Measurements from ENCODE around the gene CORO7. TPM values are rescaled to one million over a fixed set of nuclear protein-coding genes. Genes with fewer than 3 reads are reported as not detected.

Gene CORO7
- total RNA-seq, 1 experiment from 2014 or later: 42.1 TPM

GRCh38 chr16:4319454-4320421 lies 96.7 kb downstream of the CORO7 start:
- BruUV-seq (replicated peaks): no TSS peak

GRCh38 chr16:4318967-4319366 lies 97.4 kb downstream of the CORO7 start:
- Histone ChIP-seq H3K27ac (no peak overlapping the region), H3K9me2 (ENCODE audit: insufficient read depth) (no peaks in the 10 kb centered on the region), H3K4me3 (no peak overlapping the region), H3K27me3 (ENCODE audit: insufficient read depth, low read depth) (no peaks in the 10 kb centered on the region), H3K4me2 (no peak overlapping the region), H4K20me1 (ENCODE audit: insufficient read depth) (peaks cover 41% of the 10 kb centered on the region), H2AFZ (no peak overlapping the region), H3K79me2 (ENCODE audit: low read depth) (peaks cover 23% of the 10 kb centered on the region), H3K36me3 (ENCODE audit: low read depth) (no peaks in the 10 kb centered on the region), H3K4me1 (replicated peaks; ENCODE audit: insufficient read depth) (peaks cover 20% of the 10 kb centered on the region), H3F3A (ENCODE audit: insufficient read depth, low read depth) (peaks cover 29% of the 10 kb centered on the region), H3K9me3 (ENCODE audit: insufficient read depth, low read depth) (no peaks in the 10 kb centered on the region)
- no TSS peak for BruUV-seq (replicated peaks)
- CTCF ChIA-PET: interaction anchor here (0.7 kb wide), 1 partner anchor 17 kb away, joined by 5 read pairs; no protein-coding TSS in a partner anchor
- POLR2A ChIA-PET (ENCODE audit: unreplicated experiment): no interaction called here
- no peak for DNase-seq
- intact Hi-C loops (cut with micrococcal nuclease; ENCODE audit: unreplicated experiment): loop anchor here (5.0 kb wide), 1 partner anchor 47 kb away; the partner anchor contains the start of gene TFAP4
- no peak for TF ChIP-seq EZH2 (IDR thresholded peaks at IDR 0.05; ENCODE audit: low read depth)
- TF ChIP-seq, protein P1, sequence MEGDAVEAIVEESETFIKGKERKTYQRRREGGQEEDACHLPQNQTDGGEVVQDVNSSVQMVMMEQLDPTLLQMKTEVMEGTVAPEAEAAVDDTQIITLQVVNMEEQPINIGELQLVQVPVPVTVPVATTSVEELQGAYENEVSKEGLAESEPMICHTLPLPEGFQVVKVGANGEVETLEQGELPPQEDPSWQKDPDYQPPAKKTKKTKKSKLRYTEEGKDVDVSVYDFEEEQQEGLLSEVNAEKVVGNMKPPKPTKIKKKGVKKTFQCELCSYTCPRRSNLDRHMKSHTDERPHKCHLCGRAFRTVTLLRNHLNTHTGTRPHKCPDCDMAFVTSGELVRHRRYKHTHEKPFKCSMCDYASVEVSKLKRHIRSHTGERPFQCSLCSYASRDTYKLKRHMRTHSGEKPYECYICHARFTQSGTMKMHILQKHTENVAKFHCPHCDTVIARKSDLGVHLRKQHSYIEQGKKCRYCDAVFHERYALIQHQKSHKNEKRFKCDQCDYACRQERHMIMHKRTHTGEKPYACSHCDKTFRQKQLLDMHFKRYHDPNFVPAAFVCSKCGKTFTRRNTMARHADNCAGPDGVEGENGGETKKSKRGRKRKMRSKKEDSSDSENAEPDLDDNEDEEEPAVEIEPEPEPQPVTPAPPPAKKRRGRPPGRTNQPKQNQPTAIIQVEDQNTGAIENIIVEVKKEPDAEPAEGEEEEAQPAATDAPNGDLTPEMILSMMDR (conservative IDR thresholded peaks at IDR 0.05): no peak

More at GRCh38 chr16:4319454-4320421, 96.7 kb downstream of the CORO7 start:
- peaks cover 49% of the 10 kb centered on the region for H4K20me1 ChIP-seq (ENCODE audit: insufficient read depth)
- H3K27ac ChIP-seq: no peak overlapping the region
- H3K4me3 ChIP-seq: no peak overlapping the region
- no peak overlapping the region for H2AFZ ChIP-seq
- H3K9me2 ChIP-seq (ENCODE audit: insufficient read depth): no peaks in the 10 kb centered on the region
- no peaks in the 10 kb centered on the region for H3K27me3 ChIP-seq (ENCODE audit: insufficient read depth, low read depth)
- no peak overlapping the region for H3K4me2 ChIP-seq
- no peak for DNase-seq
- no peaks in the 10 kb centered on the region for H3K36me3 ChIP-seq (ENCODE audit: low read depth)
- intact Hi-C loops (cut with micrococcal nuclease; ENCODE audit: unreplicated experiment): loop anchor here (5.0 kb wide), 1 partner anchor 47 kb away; the partner anchor contains the start of gene TFAP4
- H3K9me3 ChIP-seq (ENCODE audit: insufficient read depth, low read depth): no peaks in the 10 kb centered on the region
- CTCF ChIA-PET: no interaction called here
- POLR2A ChIA-PET (ENCODE audit: unreplicated experiment): no interaction called here
- H3K79me2 ChIP-seq (ENCODE audit: low read depth): peaks cover 23% of the 10 kb centered on the region
- TF ChIP-seq, protein P1 (conservative IDR thresholded peaks at IDR 0.05): no peak
- TF ChIP-seq EZH2 (IDR thresholded peaks at IDR 0.05; ENCODE audit: low read depth): no peak
- H3F3A ChIP-seq (ENCODE audit: insufficient read depth, low read depth): peaks cover 22% of the 10 kb centered on the region
- H3K4me1 ChIP-seq (replicated peaks; ENCODE audit: insufficient read depth): peaks cover 17% of the 10 kb centered on the region

DNA sequence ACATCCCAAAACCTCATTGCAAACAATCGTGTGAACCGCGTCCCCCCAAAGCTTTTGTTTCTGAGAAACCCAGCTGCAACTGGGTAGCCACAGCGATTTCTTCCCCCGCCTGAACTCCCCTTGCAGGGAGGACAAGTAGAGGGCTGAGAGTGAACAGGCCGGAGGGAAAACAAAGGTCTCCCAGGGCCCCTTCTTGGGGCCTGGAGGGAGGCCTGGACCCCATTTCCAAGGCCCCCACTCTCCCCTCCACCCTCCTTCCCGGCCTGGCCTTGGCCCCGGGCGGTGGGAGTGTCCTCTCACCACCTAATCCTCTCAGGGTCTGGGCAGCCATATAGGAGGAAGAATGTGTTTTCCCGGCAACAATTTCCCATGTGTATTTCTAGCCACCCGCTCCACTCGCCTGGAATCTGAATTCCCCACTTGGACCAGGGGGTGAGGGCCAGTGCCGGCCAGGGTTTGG lies 97.9 kb downstream of the CORO7 start:
- H3K36me3 ChIP-seq (ENCODE audit: low read depth): no peaks in the 10 kb centered on the region
- no peak for DNase-seq
- H3F3A ChIP-seq (ENCODE audit: insufficient read depth, low read depth): peaks cover 29% of the 10 kb centered on the region
- H4K20me1 ChIP-seq (ENCODE audit: insufficient read depth): peaks cover 39% of the 10 kb centered on the region
- H3K79me2 ChIP-seq (ENCODE audit: low read depth): peaks cover 23% of the 10 kb centered on the region
- CTCF ChIA-PET: interaction anchor here (0.7 kb wide), 1 partner anchor 16 kb away, joined by 5 read pairs; no protein-coding TSS in a partner anchor
- TF ChIP-seq, protein P1 (conservative IDR thresholded peaks at IDR 0.05): no peak
- no peak for TF ChIP-seq EZH2 (IDR thresholded peaks at IDR 0.05; ENCODE audit: low read depth)
- no peak overlapping the region for H3K4me3 ChIP-seq
- H3K9me2 ChIP-seq (ENCODE audit: insufficient read depth): no peaks in the 10 kb centered on the region
- H3K4me2 ChIP-seq: no peak overlapping the region
- POLR2A ChIA-PET (ENCODE audit: unreplicated experiment): no interaction called here
- no peak overlapping the region for H2AFZ ChIP-seq
- intact Hi-C loops (cut with micrococcal nuclease; ENCODE audit: unreplicated experiment): loop anchor here (5.0 kb wide), 1 partner anchor 46 kb away; the partner anchor contains the start of gene TFAP4
- BruUV-seq (replicated peaks): no TSS peak
- peaks cover 20% of the 10 kb centered on the region for H3K4me1 ChIP-seq (replicated peaks; ENCODE audit: insufficient read depth)
- no peaks in the 10 kb centered on the region for H3K9me3 ChIP-seq (ENCODE audit: insufficient read depth, low read depth)
- no peaks in the 10 kb centered on the region for H3K27me3 ChIP-seq (ENCODE audit: insufficient read depth, low read depth)
- H3K27ac ChIP-seq: no peak overlapping the region

Data from PC-9 (cell line).